Pancreas (tissue), 10 donors: ENCODE results near the gene EFCAB6. TPM values are rescaled to one million over a fixed set of nuclear protein-coding genes. Genes with fewer than 3 reads are reported as not detected.

Experiments used
- ATAC-seq, 4 donors: fragments of 200-7000 bp; cut with Tn5 transposase; one replicate each; pipeline versions ENCODE4 v1.8.0 to v1.9.1; 2020; ENCODE audit warnings: mild to moderate bottlenecking in 4 of 4, moderate library complexity in 4 of 4
- DNase-seq, 6 donors: peaks; one replicate each; pipeline ENCODE4 v3.0.0-alpha.2; 2020
- FAIRE-seq: peaks from 2 replicates; lab custom pipeline; 2012; peaks lifted over from hg19 to GRCh38; lab: Jason Lieb, UNC
- H3K27ac ChIP-seq, 4 donors: fragments of 200-600 bp; sonication (generic); 1 replicate in 3 of 4; 2 replicates in 1 of 4; pipeline versions ENCODE4 v1.5.0 to v1.8.0; 2020
- H3K27me3 ChIP-seq, 4 donors: fragments of 200-600 bp; one replicate each; pipeline ENCODE4 v1.8.0; 2021
- H3K36me3 ChIP-seq, 3 donors: fragments of 200-600 bp; sonication (generic) in 1 of 3; one replicate each; pipeline versions ENCODE4 v1.5.0 to v1.8.0; 2020 to 2021
- H3K4me1 ChIP-seq, 3 donors: fragments of 200-600 bp; one replicate each; pipeline ENCODE4 v1.8.0; 2021
- H3K4me3 ChIP-seq, 4 donors: fragments of 200-600 bp; sonication (generic) in 2 of 4; one replicate each; pipeline versions ENCODE4 v1.5.0 to v1.8.0; 2020 to 2021
- H3K9me3 ChIP-seq, 4 donors: fragments of 200-600 bp; one replicate each; pipeline ENCODE4 v1.8.0; 2021
- CTCF ChIP-seq, 4 donors: fragments of 200-600 bp; sonication (generic) in 3 of 4; IDR thresholded peaks; one replicate each; pipeline versions ENCODE4 v1.5.0 to v1.8.0; 2021; ENCODE audit warnings: antibody characterized with exemption in 4 of 4
- WGBS, 2 donors: extraction: QIAGEN DNeasy Blood & Tissue Kit; methylation state at CpG; one replicate each; pipeline ENCODE4 v1.1.7; 2013; 5-methylcytosine and 5-hydroxymethylcytosine counted together
- intact Hi-C, 3 donors: fragments of 100-400 bp; cut with DNase I; formaldehyde crosslinking; loops; one replicate each; pipeline versions ENCODE4 v1.11.1 to v1.14.2; 2022
- polyA plus RNA-seq, 2 donors: library from polyadenylated mRNA; stranded (reverse); fragments of 200-250 nt; gene quantifications; one replicate each; pipeline ENCODE4 v1.2.3, GENCODE V29; 2013
- total RNA-seq, 6 donors: library from RNA; stranded (reverse); fragmentation: NEBNext Ultra II Directional in 4 of 6; extraction: Animal tissue kit (Norgen Biotek cat#: 25700) in 4 of 6; gene quantifications; one replicate each; pipeline versions ENCODE4 v1.2.1 to v1.2.4, GENCODE V29; 2021 to 2023
- donor health status: healthy with polysubstance abuse.
- donor health status: DM: no; HTN: no; CAD: no; lungs with moderate emphysema.
- donor health status: DM: no; HTN: no; CAD: no.
- donor health status: control.
- donor health status: control.
- donor health status: Bipolar disorder and iron deficiency.
- donor health status: DM: yes; HTN: yes; CAD: no.
- donor health status: DM: no; HTN: no; CAD: no.
- donor health status: DM: no; HTN: no; CAD: no.
- donor health status: DM: yes; HTN: yes; CAD: no.

EFCAB6 gene
- total RNA-seq (1 to 10 TPM; 1.6 to 3.4 (median 2.2) TPM), polyA plus RNA-seq (1 to 10 TPM; 1.7 to 3.2 TPM)

- TF ChIP-seq CTCF (IDR thresholded peaks at IDR 0.05): no peak
- Histone ChIP-seq H3K4me3 (peak within 1 kb of the TSS; percentile 62 to 93 (median 74)), H3K4me1 (peaks cover 0 to 10% (median 7%) of the 10 kb centered on the region in 3 donors), H3K9me3 (no peaks in the 10 kb centered on the region), H3K27me3 (no peaks in the 10 kb centered on the region), H3K27ac (peak within 1 kb of the TSS; percentile 33 to 82 (median 66)), H3K36me3 (no peaks in the 10 kb centered on the region)
- 1% methylated on average over 55 of the region's 55 CpGs for WGBS, 2 donors
- intact Hi-C loops: no loop called here
- DNase-seq (peak; percentile 91 to 96 (median 92)), ATAC-seq (peak; percentile 98 to 100 (median 98)), FAIRE-seq (peak; percentile 51)
Measured at GRCh38 chr22:43812149-43812842, at the start of gene EFCAB6. EFCAB6 (minus strand) TSS chr22:43812305; CDS start chr22:43782318, 29,987 bp downstream.

GRCh38 chr22:43861529-43861928, 49.4 kb upstream of the EFCAB6 start:
- FAIRE-seq: no peak
- Histone ChIP-seq H3K4me3 (peak overlapping the region in 1 of 4 donors; percentile 32), H3K36me3 (no peaks in the 10 kb centered on the region), H3K27ac (no peak overlapping the region), H3K4me1 (no peaks in the 10 kb centered on the region), H3K9me3 (no peaks in the 10 kb centered on the region), H3K27me3 (peaks cover 0 to 12% (median 0%) of the 10 kb centered on the region in 4 donors)
- intact Hi-C loops: no loop called here
- DNase-seq: peak in 1 of 6 donors; percentile 41
- no peak for TF ChIP-seq CTCF (IDR thresholded peaks at IDR 0.05)
- peak in 3 of 4 donors; percentile 13 to 54 (median 43) for ATAC-seq
- WGBS, 2 donors: 26 to 29% methylated on average over 9 of the region's 9 CpGs

GRCh38 chr22:43860831-43861230, 48.7 kb upstream of the EFCAB6 start:
- WGBS, 2 donors: 69 to 70% methylated on average over 12 of the region's 12 CpGs
- FAIRE-seq (no peak), DNase-seq (peak in 1 of 6 donors; percentile 16), ATAC-seq (no peak)
- intact Hi-C loops: no loop called here
- H3K27me3 ChIP-seq: peaks cover 0 to 12% (median 0%) of the 10 kb centered on the region in 4 donors
- no peak for TF ChIP-seq CTCF (IDR thresholded peaks at IDR 0.05)
- no peaks in the 10 kb centered on the region for H3K9me3 ChIP-seq
- H3K4me1 ChIP-seq: no peaks in the 10 kb centered on the region
- no peaks in the 10 kb centered on the region for H3K36me3 ChIP-seq
- no peak overlapping the region for H3K27ac ChIP-seq
- no peak overlapping the region for H3K4me3 ChIP-seq

GRCh38 chr22:43860126-43860525, 48.0 kb upstream of the EFCAB6 start:
- intact Hi-C loops: no loop called here
- H3K4me1 ChIP-seq: no peaks in the 10 kb centered on the region
- DNase-seq (peak in 2 of 6 donors; percentile 6 to 25), ATAC-seq (no peak), FAIRE-seq (no peak)
- no peak overlapping the region for H3K27ac ChIP-seq
- no peaks in the 10 kb centered on the region for H3K36me3 ChIP-seq
- 66 to 75% methylated on average over 11 of the region's 11 CpGs for WGBS, 2 donors
- H3K27me3 ChIP-seq: peaks cover 0 to 12% (median 0%) of the 10 kb centered on the region in 4 donors
- TF ChIP-seq CTCF (IDR thresholded peaks at IDR 0.05): no peak
- no peaks in the 10 kb centered on the region for H3K9me3 ChIP-seq
- H3K4me3 ChIP-seq: no peak overlapping the region

GRCh38 chr22:43859621-43860020, 47.5 kb upstream of the EFCAB6 start:
- no peak for TF ChIP-seq CTCF (IDR thresholded peaks at IDR 0.05)
- Histone ChIP-seq H3K36me3 (no peaks in the 10 kb centered on the region), H3K27ac (no peak overlapping the region), H3K9me3 (no peaks in the 10 kb centered on the region), H3K4me1 (no peaks in the 10 kb centered on the region), H3K27me3 (peaks cover 0 to 12% (median 0%) of the 10 kb centered on the region in 4 donors), H3K4me3 (no peak overlapping the region)
- WGBS, 2 donors: 68 to 76% methylated on average over 14 of the region's 14 CpGs
- ATAC-seq: no peak
- FAIRE-seq: no peak
- intact Hi-C loops: no loop called here
- peak in 1 of 6 donors; percentile 21 for DNase-seq
